Caki2 (cell line): ENCODE results near the gene ABLIM3. TPM values are rescaled to one million over a fixed set of nuclear protein-coding genes. Genes with fewer than 3 reads are reported as not detected.

Experiments
- DNase-seq: peaks from one replicate; pipeline ENCODE4 v3.0.0-alpha.2; 2015; ENCODE audit warnings: low read depth
- in situ Hi-C: cut with HindIII; loops from 2 replicates; pipeline ENCODE4 v1.10.0; 2016; ENCODE audit warnings: low sequenced_read_pairs, low pct_unique_long_range_greater_than_20kb, mixed read lengths
- total RNA-seq: library from RNA; depleted of rRNA; stranded (reverse); fragments of >200 nt; shearing (Covaris generic); gene quantifications from 2 replicates; pipeline ENCODE4 v1.2.3, GENCODE V29; 2014; ENCODE audit warnings: low replicate concordance

Gene ABLIM3
- total RNA-seq, 1 experiment from 2014 or later = 10.4 TPM

DNA sequence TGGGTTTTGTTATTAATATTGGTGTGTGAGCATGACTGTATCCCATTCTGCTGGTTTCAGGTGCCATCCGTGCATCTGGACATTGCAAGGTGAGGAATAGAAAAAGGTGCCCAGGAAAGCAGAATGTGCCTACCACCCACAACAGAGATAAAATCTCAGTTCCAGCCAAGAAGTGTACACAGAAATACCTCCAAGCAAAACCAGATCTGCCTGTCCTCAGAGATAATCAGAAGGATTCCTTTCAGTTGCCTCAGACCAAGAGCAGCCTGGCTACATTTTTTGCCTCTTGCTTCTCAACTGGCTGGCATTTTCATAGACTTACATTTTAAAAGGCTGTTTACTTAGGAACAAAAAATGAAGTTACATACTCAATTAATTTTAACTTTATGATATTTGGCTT is 12.1 kb upstream of the ABLIM3 start:
- no peak for DNase-seq
- in situ Hi-C loops = no loop called here

DNA sequence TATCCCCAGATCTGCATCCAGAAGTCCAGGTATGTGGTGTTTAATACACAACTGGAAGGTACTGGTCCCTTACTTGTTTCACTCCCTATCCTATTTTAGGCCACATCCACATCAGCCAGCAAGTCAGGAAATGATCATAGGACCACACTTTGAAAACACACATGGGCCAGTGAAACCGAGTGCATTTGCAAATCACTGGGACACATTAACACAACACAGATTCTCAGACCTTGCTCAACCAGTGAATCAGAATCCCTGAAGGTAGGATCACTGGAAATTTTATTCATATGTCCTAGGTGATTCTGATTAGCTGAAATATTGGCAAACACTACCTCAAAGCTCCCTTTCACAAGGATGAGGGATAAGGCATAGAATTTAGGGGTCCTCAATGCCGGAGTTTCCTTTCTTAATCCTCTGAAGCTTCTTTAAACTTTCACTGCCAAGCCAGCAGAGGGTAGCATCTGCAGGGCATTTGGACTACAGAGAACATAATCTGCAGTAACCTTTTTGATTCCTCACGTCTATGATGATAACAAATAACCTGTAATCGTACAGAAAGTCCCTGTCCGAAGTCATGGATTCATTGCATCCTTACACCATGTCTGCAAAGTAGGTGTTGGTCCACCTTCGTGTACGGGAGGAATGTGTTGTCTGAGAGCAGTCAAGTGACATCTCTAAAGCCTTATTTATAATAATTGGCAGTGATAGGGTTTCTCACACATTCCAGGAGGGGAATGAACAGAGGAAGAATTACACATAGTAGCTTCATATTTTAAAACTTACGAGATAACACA is 11.0 kb upstream of the ABLIM3 start:
- in situ Hi-C loops = no loop called here
- DNase-seq = no peak

DNA sequence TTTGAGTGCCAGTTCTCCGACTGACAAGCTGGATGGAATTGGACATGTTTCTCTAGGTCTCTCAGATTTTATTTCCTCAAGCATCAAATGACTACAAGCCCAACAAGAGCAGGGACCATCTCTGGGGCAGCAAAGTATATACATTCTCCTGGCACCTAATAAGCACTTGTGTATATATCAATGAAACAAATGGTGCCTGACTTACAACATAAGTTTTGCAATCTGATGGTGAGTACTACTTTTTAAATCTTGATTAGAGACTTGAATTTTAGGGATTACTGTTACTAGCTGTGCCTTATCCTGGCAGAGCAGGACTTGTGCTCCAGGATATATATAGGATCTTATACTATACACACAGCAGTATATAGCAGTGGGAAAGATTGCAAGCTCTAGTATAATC is 8.8 kb upstream of the ABLIM3 start:
- in situ Hi-C loops = no loop called here
- no peak for DNase-seq

DNA sequence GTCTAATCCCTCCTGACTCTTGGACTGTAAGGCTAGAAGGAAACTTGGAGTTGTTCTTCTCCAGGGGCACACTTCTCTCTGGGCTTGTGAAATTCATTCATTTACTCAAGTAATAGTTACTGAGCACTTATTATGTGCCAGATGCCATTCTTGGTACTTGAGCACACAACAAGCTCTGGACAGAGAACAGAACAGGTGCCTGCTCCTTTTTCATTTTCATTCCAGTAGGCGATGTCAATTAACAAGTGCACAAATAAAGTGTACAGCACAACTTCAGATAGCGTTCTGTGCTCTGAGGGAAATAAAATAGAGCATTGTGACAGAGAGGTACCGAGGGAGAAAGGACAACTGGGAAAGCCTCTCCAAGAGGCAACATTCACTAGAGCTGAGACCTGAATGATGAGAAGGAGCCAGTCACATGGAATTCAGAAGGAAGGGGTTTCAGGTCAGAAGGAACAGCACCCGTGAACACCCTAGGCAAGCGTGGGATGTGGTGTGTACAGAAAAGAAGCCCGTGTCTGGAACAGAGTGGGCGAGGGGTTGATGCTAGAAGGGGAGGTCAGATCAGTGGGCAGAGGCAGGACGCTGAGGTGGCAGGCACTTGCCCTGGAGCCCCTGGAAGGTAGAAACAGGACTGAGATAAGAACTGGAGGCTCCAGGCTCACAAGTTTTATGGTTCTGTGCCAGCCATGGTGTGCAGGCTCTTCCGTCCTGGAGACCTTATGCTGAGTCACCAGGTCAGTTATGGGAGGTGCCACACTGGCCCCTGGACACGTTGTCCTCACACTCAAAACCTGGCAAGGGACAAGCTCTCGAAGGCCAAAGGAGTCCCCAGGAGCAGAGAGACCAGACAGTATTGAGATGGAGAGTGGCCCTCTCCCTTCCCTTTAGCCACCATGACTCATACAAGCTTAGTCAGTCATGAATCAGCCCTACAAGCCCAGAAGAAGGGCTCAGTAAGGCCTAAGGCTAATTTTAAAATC is 7.2 kb upstream of the ABLIM3 start:
- in situ Hi-C loops = no loop called here
- DNase-seq = peak; percentile 79

DNA sequence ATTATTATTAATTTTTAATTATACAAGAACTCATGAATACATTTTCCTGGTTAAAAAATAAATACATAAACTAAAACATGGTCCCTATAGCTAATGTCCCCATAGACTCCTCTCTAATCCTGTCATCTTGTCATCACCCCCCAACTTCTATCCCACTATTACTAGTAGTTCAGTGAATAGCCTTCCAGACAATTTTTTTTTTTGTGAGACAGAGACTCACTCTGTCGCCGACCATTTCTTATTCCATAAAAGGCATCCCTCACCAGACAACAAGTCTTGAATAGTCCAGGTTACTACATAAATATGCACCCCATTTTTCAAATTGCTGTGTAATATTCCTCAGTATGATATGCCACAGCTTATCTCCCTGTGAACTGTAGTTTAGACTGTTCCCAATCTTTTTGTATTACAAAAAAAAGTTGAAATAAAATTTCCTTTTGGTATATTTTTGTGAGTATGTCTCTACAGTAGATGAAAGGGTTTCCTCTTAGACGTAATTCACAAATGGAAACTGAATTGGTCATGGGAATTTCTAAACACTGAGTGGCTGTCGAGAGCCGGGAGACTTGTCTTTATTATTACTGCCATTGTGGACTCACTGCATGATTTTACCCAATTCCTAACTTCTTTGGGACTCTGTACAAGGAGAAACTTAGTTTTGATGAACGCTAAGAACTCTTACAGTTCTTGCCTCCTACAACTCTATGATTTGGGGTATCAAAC is 6.4 kb upstream of the ABLIM3 start:
- DNase-seq = no peak
- in situ Hi-C loops = no loop called here

DNA sequence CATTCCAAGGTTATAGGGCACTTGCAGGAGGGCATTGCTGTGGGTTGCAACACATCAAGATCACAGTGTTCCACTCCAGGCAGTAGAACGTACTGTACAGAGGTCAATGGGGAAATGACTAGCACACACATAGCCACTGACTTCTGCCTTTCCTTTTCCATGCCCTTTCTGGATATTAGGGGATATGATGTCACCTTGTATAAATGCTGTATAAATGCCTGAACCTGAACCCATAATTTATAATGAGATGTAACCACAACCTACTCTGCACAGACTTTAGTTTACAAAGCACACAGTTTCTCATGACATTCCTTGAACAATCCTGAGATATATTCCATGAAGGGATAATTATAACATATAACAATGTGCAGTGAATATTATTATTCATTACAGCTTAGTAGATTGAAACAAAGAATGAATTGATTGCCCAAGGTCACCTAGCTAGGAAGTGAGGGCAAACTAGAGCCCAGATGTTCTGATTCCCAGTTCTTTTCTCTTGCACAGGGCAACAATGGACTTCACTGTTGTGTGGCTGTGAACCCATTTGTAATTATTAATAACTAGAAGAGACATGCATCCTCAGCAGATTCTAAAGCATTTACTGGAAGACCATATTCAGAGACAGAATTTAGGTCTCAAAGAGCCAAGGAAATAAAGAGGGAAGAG is 5.6 kb upstream of the ABLIM3 start:
- no peak for DNase-seq
- in situ Hi-C loops = no loop called here

DNA sequence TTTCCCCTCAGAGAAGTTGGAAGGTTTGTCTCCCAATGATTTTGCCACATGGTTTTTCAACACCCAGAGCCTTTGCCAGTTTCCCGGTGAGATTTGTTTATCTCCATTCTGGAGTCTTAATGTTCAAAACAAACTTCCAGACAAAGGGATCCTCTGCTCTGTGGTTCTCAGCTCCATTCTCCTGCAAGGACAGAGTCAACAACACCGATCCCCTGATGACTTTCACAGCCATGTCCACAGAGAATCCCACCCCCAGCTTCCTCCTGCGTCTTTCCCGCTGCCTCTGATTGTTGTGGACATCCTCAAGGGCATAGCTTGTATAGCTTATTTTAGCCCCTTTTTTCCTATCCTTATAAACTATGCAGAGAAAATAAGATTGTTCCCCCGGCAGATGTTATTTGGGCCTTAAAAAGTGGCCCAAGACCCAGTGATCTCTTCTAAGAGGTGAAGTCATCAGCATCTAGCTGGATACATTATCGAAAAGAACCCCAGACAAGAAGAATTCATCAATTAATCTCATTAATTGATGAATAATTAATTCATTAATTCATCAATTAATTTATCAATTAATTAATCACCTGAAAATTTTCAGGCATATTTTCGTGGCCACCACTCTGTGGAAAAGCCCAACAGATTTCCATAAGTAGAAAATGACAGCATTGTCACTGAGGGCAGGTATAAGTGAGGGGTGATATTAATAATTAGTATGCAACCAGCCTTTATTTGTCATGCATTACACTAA is 2.9 kb upstream of the ABLIM3 start:
- DNase-seq = no peak
- in situ Hi-C loops = no loop called here

DNA sequence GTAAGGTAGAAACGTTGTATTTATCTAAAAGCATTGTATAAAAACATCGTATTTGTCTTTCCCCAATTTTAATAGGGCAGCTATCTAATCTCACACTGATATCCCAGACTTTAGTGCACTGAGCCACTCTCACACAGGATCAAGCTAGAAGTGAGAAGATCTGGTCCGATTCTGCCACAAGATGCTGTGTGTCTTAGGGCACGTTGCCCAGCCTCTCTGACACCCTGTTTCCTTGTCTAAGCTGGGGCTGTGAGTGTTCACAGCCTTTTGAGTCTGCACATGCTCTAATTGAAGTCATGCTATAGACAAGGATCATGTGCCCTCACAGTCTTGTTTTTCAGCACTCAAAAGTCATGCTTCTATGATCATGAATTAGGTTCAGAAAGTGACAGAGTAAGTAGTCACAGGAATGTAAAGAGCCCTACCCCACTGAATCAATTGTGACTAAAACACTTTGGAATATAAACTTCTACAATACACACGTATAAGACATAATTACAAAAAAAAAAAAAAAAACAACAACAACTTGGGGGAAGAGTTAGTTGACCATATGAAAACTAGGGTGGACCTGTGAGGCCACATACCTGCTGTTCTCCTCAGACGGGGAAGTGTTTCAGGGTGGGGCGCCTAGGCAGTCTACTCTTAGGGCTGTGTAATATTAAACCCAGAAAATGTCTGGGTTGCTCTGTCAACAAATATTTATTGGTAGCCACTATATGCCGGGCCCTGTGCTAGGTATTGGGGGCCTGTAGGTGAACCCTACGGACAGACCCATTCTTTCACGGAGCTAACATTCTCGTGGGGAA is 893 bp upstream of the ABLIM3 start:
- in situ Hi-C loops = no loop called here
- DNase-seq = no peak

DNA sequence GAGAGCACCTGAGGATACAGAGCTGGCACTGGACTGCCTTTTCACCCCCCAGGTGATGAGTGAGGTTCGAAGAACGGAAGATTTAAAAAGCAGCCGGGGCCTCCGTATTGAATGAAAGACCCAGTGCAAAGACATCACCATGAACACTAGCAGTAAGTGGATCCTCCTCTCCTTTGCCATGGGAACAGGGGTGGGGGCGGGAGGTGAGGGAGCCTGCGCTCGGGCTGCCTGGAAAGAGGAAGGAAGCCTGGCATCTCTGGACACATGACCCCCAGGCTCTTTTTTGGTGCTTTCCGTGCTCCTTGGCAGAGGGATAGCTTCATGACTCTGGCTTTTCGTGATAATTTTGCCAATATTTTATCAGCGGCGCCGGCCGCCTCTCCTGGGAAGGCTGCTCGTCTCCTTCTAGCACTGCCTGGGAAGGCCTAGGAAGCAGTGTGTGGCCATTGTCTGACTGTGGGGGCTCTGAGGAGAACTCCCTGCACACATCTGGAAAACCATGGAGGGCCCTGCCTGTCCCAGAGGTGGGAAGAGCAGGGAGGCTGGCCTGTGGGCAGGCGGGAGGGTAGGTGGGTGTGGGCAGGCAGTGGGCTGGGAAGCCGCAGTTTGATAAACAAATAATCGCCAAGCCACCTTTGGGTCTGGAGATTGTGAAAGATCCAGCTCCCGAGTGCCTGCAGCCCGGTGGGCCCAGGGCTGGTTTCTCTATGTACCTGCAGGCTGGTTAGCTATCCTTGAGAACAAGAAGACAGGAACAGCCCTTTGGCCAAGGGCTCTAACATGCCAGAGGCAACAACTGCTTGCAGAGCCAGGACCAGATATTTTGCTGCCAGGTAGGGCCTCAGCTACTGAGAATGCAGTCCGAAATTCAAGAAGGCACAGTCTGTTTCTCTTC is 911 bp downstream of the ABLIM3 start:
- peak; percentile 72 for DNase-seq
- in situ Hi-C loops = no loop called here

DNA sequence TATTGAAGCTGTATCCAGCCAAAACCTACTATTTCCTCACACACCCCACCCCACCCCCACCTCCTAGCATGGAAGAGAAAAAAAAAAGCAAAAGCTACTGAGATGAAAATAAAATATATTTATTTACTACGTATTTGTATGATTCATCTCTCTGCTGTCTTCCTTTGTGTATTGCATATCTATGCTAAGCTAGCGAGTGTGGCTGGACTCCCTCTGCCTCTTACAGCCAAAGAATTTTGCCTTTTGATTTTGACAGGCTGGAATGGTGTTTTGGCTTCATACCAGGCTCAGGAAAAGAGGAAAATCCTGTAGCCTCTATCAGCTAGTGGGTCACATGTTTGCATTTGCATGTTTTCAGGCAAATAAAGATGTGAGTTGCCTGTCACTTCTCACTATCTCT is 2.2 kb downstream of the ABLIM3 start:
- in situ Hi-C loops = no loop called here
- no peak for DNase-seq

DNA sequence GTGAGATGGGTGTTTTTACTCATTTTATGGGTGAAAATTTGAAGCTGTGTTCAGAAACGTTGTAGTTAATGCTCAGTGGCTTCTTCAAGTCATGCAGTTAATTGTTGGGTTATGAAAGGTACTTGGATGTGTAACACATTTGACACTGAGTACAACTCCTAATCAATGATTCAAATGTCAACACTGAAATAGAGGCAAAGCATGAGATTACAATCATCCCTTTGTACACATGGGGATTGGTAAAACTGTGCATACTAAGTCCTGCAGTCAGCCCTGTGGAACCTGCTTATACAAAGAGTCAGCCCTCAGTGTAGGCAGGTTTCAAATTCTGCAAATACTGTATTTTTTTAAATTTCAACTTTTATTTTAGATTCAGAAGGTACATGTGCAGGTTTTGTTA is 3.3 kb downstream of the ABLIM3 start:
- no peak for DNase-seq
- in situ Hi-C loops = no loop called here

DNA sequence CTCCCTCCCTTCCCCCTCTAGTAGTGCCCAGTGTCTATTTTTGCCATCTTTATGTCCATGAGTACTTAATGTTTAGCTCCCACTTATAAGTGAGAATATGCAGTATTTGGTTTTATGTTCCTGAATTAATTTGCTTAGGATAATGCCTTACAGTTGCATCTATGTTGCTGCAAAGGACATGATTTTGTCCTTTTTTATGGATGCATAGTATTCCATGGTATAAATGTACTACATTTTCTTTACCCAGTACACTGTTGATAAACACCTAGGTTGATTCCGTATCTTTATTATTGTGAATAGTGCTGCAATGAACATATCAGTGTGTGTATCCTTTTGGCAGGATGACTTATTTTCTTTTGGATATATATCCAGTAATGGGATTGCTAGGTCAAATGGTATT is 3.8 kb downstream of the ABLIM3 start:
- no peak for DNase-seq
- in situ Hi-C loops = no loop called here

DNA sequence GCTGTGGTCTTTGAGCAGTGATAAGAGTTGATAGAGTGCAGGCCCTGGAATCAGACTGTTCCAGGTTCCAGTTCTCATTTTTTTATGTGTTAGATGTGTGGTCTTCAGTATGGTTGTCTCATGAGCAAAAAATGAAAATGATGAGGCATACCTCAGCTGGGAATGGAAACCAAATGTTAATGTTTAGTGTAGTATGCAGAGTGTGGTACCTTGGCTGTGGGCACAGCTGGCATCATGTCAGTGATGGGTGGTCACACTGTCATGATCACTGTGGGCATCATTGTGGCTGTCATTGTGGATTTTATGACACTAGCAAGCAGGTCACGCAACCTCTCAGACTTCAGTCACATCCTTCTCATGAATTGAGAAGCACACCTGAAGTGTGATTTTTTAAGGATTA is 6.4 kb downstream of the ABLIM3 start:
- in situ Hi-C loops = no loop called here
- DNase-seq = no peak

DNA sequence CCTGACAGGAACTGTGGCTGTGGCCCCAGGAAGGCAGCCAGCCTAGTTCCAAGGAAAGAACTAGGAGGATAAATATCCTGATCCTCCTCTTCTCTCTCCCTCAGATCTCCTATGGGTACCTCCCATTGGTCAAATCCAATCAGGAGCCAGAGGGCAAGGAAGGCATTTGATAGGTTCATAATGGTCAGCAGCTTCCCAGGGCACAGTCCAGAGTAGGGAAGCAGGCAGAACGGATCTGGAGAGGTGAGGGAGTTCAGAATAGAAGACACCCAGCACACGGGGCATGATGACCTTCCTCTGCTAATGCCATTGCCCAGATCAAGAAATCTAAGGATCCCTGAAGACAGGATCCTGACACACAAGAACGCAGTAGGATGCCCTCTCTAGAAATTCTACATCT is 8.6 kb downstream of the ABLIM3 start:
- no peak for DNase-seq
- in situ Hi-C loops = no loop called here

DNA sequence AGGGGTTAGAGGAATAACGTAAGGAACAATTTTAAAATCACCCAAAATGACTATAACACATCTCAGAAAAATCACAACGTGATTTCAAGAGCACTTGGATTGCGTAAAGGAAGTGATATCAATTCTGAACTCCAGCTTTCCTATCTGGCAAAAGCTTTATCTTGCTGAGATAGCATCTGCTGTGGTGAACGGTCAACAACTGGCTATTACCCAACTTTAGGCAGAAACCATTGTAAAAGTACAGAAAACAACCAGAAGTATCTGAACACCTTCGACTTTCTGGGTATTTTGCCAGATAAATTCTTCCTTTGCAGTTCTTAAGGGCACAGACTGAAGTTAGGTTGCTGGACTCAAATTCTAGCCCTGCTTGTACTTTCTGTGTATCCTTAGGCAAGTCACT is 9.2 kb downstream of the ABLIM3 start:
- no peak for DNase-seq
- in situ Hi-C loops = no loop called here

DNA sequence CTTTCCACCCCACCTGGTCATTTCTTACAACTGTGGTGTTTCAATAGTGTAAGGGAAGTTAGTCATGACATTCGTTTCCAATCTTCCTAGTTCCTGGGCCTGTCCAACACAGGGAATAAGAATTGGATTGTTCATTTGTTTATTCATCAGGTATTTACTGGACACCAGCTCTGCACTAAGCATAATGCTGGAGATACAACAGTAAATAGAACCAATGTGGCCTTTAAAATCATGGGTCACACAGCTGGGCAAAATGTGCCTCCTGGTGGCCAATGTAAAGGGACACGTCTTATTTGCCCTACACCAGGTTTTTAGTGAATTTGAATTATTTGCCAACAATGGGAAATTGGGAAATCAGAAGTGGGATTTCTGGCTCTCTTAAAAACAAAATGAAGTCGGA is 10.4 kb downstream of the ABLIM3 start:
- in situ Hi-C loops = no loop called here
- no peak for DNase-seq
